Stimulated activated CD4-positive, alpha-beta T cell treated with anti-CD3 and anti-CD28 coated beads, Interleukin-2, amount 100 ng/mL, for 48 hours (primary cell): ENCODE results near the gene TRAF3IP1.
A peak's percentile ranks its signal among the peaks of the same experiment; 100 is the strongest.

Source experiments
- DNase-seq, 2 donors: peaks; one replicate each; pipeline ENCODE4 v3.0.0-alpha.2; 2020

Gene TRAF3IP1

DNA sequence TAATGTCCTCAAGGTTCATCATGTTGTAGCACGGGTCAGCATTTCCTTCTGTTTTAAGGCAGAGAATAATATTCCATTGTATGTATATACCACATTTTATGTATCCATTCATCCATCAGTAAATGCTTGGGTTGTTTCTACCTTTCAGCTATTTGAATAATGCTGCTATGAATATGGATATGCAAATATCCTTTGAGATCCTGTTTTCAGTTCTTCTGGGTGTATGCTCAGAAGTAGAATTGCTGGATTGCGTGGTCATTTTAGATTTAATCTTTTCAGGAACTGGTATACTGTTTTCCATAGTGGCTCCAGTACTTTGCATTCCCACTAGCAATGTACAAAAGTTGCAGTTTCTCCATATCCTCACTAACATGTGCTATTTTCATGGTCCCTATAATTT, 93.0 kb downstream of the TRAF3IP1 start:
- DNase-seq = no peak

DNA sequence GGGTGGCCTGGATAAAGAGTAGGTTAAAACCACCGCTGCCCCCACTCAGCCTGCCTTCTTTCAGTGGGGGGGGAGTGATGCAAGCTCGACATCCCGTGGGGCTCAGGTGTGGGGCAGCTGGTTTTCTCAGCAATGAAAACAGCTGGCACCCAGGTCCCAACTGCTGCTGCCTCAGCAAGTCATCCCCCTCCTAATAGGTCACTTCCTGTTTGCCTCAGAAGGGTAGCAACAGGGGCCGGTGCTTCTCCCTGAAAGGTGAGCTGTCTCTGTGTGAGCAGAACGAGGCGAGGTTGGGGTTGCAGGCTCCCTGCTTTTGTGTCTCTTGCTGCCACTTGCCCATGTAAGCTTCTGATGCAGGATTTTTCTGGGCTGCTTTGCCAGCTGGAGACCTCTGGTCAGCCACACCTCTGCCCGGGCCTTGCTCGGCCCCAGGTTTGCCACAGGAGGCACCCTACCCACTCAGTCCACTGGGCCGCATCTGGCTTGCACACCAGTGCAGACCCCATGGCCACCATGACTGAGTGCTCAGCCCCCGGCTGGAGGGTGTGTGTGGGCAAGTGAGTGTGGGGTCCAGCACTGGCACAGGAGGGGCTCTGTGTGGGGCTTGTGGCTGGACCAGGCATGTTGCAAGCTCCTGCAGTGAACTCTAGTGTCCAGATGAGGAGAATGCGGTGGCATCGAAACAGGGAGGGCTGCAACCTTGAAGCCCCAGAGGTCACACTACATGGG, 94.9 kb downstream of the TRAF3IP1 start:
- no peak for DNase-seq

DNA sequence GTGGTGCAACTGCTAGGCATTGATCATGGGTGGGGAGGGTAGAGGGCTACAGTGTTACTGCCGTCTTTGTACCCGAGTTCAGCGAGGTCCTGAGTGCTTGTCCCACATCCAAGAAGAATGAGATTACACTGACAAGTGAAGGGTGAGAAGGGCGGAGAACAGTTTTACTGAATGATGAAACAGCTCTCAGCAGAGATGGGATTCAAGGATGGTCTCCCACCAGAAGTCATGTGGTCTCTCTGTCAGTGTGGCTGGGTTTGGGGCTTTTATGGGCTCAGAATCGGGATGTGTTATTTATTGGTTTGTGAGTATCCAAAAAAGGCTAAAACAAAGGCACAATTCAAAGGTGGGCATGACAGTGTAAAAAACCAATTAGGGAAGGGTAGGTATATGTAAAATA, 95.6 kb downstream of the TRAF3IP1 start:
- DNase-seq = no peak

DNA sequence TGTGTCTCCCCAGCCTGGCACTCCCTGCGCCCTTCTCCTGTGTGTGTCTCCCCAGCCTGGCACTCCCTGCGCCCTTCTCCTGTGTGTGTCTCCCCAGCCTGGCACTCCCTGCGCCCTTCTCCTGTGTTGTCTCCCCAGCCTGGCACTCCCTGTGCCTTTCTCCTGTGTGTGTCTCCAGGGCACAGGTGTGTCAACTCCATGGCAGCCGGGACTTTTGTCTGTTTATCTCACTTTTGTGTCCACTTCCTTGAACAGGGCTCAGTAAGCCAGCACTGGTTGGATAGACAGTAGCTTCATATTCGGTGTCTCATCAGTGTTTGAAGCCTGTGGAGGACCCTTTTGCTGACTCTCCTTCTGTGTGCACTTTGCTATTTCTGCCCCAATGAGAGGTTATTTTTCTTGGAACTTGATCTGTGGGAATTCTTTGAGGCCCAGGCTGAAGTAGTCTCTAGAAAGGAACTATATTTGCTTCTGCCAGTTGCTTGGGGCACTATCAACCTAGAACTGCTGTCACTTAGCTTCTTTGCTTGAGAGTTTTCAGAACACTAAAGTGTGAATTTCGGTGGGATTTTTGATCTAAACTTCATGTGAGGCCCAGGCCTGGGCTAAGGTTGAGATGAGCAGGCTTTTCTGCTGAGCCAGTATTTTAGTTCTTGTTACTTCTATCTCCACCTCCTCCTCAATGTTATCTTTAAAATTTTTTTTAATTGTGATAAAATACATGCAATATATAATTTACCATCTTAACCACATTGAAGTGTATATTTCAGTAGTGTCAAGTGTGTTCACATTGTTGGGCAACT, 98.1 kb downstream of the TRAF3IP1 start:
- no peak for DNase-seq

DNA sequence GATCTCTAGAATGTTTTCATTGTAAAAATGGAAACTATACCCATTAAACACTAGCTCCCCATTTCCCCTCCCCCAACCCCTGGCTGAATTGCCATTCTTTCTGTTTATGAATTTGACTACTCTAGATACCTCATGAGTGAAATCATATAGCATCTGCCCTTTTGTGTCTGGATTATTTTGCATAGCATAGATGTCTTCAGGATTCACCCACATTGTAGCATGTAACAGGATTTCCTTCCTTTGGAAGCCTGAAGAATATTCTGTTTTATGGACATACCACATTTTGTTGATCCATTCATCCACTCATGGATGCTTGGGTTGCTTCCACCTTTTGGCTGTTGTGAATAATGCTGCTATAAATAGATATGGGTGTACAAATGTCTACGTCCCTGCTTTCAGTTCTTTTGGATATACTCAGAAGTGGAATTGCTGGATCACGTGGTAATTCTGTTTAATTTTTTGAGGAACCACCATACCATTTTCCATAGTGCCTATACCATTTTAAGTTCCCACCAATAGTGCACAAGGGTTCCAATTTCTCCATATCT, 98.8 kb downstream of the TRAF3IP1 start:
- DNase-seq = no peak

DNA sequence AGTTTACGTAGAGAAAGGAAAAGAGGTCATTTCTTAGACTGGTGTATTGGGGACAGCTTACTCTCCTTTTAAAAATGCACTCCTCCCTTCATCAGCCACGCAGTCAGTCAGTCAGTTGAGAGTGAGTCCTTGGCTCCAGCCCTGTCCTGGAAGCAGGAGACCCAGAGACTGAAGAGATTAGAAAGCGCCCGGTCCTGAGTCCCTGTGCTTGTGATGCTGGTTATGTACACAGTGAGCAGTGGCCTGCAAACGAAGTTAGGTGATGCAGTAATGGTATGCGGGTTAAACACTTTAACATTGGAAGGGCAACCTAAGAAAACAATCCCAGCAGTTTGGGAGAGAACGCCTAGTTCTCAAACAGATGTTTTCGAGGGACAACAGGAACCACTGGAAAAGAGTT, 100.1 kb downstream of the TRAF3IP1 start:
- no peak for DNase-seq

DNA sequence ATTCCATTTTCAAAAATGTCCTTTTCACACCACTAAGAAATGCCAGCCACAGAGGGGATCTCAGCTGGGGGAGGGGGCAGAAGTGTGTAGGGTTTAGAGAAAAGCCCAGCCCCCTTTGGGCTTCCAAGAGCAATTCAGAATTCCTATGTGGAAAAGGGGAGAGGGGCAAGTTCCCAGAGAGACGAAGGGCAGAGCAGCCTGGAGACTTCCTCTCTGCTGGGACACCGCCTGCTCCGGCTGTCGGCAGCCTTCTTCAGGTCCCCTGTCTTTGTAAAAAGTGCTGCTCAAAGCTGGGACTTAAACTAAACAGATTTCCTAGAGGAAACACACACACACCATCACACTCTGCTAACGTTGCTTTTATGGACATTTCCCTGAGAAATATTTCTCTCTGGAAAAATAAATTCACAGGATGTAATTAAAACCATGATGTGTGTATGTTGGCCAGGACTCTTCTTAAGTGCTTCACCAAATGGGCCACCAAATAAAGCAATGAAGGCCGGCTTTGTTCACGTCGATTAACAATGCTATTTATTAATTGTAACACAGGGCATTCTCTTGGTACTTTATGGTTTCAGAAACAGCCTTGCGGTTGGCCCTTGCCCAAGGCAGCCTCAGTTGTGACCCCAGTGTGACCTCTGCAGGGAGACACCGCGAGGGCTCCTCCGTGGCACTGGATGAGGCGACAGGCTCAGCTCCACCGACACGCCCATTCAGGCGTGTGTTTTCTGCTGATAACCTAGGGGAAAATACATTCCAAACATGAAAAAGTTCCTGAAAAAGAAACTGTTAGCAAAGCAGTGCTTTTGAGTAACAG, 100.8 kb downstream of the TRAF3IP1 start:
- no peak for DNase-seq

DNA sequence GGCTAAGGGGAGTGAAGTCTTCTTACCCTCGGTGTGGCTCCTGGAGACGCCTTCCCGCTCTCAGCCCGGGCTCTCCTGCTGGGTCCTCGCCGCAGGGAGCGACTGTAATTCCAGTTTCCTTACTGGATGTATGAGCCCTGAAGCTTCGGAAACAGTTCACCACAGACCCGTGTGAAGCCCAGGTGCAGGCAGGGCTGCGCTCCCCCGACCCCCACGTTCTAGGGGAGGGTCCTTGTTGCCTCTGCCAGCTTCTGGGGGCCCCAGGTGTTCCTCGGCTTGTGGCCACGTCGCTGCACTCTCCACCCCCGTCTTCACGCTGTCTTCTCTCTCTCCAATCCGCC, 101.3 kb downstream of the TRAF3IP1 start:
- no peak for DNase-seq

DNA sequence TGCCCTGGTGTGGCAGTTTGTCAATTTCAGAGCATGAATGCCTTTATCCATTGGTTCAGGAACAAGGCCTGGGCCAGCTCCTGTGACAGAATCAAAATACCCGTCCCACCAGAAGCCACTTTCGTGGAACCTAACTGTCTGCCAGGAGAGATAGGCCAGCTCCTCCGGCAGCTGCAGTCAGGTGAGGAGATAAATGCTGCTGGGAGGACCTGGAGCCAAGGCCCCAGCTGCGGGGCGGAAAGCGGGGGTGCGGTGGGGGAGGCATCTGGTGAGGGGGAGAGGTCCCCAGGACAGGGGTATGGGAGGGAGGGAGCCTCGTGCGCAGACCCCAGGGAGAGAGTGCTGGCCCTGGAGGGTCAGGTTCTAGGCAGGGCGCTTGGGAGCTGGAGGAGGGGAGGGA, 102.0 kb downstream of the TRAF3IP1 start:
- DNase-seq = no peak

DNA sequence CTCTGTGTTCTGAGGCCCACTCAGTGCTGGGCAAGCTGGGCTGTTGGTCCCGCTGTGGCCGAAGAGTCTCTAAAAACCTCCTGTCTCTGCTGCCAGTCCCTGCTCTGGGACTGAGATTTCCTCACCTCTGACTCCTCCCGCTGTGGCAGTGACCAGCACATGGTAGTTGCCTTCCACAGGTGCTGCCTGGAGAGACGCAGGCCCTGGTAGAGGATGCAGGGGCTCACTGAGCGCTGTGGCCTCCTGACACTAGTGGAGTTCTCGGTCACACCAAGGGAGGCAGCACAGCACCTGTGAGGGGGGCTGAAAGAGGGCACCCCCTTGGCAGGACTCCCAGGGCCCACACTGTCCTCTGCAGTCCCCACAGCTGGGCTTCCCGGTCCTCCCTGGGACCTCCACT, 102.6 kb downstream of the TRAF3IP1 start:
- DNase-seq = no peak

DNA sequence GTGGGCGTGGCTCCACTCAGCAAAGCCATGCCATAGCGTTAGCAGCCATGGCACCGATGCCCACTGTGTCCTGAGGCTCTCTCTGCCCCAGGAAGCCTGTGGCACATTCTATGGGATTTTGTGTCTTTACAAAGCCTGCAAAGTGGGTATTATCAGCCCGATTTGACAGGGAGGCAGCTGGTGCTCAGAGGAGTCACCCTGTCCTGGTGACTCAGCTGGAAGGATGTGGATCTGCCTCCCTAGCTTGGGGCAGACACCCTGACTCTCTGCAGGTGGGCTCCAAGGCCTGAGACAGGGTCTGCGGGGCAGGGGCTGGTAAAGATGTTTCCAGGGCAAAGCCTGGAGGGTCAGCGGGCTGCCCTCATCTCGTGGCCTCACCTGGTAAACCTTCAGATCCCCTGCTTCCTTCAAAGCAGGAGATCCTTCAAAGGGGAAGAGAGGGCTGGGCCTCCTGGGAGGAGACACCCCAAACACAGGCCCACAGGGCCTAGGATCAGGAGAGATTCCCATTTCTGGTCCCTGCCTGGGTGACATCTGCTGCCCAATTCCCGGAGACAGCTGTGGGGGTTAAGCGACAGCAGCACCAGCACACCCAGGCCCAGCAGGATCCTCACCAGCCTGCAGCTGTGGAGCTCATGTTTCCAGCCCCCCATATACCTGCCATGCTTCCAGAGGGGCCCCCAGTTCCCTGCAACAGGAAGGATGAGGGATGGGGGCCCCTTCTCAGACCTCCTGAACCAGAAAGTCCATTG, 103.4 kb downstream of the TRAF3IP1 start:
- DNase-seq = no peak

DNA sequence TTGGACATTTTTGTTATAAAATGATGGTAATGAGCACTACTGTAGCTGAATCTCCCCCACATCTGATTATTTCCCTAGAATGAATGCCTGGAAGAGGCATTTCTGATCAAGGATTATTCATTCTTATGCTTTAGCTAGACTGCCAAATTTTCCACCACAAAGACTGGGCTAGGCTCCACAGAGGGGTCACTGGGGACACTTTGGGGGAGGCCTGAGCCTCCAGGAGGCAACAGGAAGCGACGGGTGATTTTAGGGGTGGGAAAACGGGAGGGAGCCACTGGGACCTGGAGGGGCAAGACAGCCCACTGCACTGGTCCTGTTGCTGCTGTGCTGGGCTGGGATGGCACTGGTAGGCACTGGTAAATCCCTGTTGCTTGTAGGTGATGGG, 104.0 kb downstream of the TRAF3IP1 start:
- DNase-seq = no peak

DNA sequence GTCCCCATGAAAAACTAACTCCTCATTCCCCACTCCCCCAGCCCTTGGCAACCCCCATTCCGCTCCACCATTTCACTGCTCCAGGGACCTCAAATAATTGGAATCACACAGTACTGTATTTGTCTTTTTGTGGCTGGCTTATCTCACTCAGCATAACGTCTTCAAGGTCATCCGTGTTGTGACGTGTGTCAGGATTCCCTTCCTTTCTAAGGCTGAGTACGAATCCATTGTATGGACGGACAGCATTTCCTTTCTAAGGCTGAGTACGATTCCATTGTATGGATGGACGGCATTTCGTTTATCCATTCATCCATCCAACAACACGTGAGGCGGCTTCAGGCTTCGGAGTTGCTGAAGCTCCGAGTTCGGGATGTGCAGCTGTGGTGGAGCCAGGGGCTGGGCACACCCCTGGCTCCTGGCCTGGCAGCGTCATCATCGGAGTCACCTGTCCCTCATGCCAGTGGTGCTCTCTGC, 105.2 kb downstream of the TRAF3IP1 start:
- DNase-seq = no peak

DNA sequence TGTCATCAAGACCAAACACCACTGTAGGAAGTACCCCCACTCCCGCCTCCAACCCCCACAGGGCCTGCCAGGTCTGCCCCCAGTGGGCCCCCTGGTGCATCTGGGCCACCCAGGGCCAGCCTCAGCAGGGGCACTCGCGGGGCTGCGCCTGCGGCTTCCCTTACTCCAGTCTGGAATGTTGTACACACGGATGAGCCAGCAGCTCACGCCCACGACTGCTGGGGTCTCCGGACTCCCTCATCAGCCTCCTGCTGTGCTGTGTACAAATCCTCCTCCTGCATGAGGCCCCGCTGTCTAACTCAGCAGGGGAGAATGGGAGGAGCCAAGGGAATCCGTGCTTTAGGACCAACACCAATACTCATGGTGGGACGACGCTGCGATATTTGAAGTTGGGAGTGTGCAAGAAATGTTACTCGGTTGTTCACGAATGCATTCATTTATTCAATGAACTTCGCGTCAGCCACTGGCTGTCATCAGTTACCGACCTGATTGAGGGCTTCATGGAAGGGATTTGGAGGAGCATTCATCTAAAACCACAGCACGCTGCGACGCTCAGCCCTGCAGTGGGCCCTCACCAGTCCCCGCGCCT, 105.8 kb downstream of the TRAF3IP1 start:
- no peak for DNase-seq

DNA sequence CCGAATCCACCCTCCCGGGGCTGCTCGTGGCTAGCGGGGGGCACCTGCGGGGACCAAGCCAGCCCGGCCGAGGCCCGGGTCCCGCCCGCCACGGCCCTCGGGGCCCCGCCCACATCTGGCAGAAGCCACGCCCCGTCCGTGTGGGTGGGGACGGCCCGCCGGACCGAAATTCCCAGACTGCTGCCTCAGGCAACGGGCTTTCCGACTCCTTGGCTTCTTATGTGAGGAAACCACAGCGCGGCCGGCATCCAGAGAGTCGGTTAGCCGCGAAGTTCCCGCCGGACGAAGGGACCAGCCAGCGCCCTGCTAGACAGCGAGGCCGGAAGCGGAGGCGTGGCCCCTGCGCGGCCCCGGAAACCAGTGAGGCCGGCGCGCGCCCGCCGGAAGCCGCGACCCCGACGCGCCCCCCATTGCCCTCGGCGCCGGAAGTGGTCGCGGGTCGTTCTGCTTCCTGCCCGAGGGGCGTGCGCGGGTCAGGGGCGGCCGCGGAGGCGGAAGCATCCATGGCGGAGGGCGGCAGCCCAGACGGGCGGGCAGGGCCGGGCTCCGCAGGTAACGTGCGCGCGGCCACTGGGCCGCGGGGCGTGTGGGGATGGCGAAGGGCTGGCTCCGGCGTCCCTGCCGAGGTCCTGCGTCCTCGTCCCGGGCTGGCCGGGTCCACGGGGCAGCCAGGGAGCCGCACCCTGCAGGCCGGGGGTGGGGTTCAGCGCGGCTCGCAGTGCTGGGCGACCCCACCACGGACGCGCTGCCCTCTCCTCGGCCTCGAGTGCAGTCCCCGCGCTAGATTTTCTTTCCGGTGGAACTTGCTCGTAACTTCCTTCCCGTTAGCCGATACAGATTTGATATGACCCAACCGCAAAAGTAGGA, 106.5 kb downstream of the TRAF3IP1 start, which contains the start of gene ASB1:
ASB1 (plus strand) TSS at position 360 of the 867 bp plus-strand sequence; CDS start at position 504, 144 bp downstream.
- DNase-seq = peak; percentile 79

DNA sequence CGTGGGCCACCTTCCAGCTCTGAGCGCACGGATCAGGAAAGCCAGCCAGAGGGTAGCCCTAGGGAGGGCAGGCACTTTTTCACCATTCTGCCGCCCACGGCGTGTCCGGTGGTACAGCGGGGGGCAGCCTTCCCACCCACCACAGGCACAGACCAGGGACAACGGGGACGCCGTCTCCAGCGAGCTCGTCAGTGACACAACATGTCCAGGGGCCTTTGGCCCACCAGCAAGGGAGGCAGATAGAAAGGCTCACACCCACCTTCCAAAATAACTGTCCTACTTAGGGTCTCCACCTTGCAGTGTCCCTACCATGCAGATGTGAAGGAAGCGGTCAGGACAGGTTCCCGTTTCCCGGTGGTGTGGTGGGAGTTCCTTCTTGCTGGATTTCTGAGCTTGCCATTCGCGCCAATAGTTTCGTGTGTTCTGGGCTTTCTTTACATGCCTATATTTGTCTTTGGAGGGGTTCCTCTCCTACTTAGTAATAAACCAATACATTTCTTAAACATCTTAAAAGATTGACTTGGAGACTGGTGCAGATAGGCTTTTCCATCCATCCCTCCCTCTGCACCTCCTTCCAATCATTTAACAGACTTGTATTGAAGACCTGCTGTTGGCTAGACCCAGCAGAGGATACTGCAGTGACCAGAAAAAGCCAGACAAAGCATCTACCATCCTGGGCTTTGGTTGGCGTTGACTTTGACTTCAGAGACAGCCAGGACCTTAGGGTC, 107.3 kb downstream of the TRAF3IP1 start:
- DNase-seq = no peak

DNA sequence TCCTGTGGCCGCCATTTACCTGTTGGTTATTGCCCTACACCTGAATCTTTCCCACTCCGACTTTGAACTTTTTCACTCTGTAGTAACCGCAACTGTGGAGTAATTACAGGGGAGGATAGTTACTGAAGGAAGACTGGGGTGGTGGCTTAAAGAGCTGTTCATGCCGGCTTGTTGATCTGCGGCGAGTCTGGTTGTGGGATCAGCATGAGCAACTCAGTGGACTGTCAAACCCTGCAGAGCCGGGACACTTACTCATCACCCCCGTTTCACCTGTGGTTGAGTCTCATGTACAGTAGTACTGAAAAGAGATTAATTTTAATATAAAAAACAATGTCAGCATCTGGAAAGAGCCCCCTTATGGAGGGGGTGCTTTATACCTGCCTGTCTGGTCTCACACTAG, 108.5 kb downstream of the TRAF3IP1 start:
- DNase-seq = no peak

DNA sequence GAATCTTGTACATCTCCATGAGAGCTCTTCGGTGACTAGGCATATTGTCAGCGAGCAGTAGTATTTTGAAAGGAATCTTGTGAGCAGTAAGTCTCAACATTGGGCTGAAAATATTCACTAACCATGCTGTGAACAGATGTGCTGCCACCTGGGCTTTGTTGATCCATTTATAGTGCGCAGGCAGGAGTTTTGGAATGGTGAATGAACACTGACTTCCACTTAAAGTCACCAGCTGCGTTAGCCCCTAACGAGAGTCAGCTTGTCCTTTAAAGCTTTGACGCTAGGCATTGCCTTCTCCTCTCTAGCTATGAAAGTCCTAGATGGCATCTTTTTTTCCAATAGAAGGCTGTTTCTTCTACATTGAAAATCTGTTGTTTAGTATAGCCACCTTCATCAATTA, 110.5 kb downstream of the TRAF3IP1 start:
- DNase-seq = no peak

DNA sequence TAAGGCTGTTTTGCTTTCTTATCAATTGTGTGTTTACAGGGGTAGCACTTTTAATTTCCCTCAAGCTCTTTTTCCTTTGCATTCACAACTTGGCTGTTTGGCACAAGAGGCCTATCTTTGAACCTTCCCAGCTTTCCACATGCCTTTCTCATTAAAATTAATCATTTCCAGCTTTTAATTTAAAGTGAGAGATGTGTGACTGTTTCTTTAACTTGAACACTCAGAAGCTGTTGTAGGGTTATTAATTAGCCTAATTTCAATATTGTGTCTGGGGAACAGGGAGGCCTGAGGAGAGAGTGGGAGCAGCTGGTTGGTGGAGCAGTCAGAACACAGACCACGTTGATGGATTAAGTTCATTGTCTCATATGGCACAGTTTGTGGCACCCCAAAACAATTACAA, 111.1 kb downstream of the TRAF3IP1 start:
- DNase-seq = no peak

DNA sequence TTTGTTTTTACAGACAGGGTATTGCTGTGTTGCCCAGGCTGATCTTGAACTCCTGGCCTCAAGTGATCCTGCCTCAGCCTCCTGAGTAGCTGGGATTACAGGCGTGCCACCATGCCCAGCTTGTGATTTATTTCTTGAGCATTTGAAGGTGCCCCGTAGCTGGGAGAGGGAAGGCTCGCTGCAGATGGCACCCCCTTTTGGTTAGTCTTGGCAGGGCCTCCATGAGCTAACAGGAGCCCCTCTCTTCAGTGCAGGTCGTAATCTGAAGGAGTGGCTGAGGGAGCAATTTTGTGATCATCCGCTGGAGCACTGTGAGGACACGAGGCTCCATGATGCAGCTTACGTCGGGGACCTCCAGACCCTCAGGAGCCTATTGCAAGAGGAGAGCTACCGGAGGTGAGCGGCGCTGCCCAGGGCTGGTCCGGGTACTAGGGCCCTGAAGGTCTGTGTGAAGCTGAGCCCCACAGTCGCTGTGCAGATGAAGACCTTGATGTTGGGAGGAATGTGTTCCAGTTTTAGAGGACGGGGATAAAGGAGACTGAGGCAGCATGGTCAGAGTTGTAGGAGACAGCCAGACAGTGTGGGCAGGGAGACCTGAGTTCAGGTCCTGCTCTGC, 113.1 kb downstream of the TRAF3IP1 start:
- no peak for DNase-seq
